GM18868 (cell line): Measurements from ENCODE around the gene PDCD4.

Experiments
- ATAC-seq: cut with Tn5 transposase; IDR thresholded peaks from one replicate; pipeline ENCODE4 v1.9.1; 2021; ENCODE audit warnings: mild to moderate bottlenecking, moderate library complexity; ENCODE audit not compliant: unreplicated experiment

PDCD4 gene

DNA sequence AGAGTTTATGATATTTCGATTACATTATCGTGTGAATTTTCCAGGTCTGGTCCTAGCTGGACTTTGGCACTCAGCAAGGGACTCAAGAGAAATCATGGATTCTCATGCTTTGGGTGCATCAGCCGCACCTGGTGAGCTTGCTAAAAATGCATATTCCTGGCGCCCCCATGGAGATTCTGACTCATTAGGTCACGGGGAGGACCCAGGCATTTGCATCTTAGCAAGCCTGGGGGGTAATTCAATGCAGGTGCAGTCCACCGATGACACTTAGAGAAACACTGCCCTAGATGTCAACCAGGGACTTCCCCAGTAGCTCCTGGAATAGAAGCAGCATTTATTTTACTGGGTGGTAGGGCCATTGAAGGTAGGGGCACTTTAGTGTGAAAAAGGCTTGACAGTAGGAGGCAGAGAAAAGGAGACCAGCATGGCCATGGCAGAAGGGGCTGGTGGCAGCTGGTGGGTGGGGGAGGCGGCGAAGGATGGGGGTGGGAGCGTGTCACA, 29.9 kb upstream of the PDCD4 start:
- ATAC-seq = peak; percentile 86

- ATAC-seq = no peak
Measured at GRCh38 chr10:110842326-110842904, 29.3 kb upstream of the PDCD4 start.

- peak; percentile 55 for ATAC-seq
Measured at GRCh38 chr10:110843031-110843430, 28.7 kb upstream of the PDCD4 start.

DNA sequence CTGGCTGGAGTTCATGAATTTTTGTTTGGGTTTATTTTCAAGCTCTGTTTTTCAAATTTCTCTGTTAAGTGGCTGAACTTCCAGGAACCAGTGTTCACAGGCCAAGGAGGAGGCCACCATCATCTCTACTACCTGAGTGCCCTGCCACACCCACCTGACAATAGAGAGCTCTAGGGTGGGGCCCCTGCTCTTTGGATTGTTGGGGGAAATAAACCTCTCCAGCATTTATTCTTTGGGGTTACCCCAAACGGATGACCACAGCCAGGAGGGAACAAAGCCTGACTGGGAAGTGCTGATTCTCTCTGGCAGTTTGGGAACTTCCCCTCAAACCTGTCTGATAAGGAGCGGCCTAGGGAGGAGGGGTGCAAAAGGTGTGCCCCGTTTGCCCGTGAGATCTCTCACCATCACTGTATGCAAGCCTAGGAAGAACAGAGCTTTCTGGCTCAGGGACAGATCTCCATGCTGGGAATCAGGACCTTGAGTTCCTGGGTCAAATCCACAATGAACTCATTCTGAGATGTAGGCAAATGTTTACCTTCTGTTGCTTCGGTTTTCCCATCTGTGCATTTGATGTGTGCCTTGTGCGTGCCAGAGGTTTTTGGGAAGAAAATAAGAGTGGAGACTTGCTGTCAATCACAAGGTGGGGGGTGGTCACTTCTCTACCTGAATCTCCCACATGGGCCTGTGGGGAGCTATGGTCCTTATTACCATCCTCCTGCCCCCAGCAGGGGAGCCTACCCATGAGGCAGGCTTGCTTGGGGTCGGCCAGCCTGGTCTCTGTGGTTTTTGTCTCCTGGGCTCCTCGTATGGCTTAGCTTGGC, 27.7 kb upstream of the PDCD4 start:
- no peak for ATAC-seq

DNA sequence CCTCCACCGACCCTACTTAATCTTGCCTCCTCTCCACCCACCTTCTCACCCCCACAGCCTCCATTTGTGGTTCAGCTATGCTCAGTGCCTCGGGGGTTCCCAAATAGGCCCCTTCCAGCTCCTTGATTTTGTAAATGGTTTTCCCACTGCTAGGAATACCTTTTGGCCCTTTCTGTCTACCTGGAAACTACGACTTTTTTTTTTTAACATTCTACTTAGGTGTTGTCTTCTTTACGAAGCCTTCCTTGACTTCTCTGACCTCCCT, 27.2 kb upstream of the PDCD4 start:
- ATAC-seq = no peak

- no peak for ATAC-seq
Measured at GRCh38 chr10:110845192-110845755, 26.5 kb upstream of the PDCD4 start.

- no peak for ATAC-seq
Measured at GRCh38 chr10:110845756-110846620, 25.7 kb upstream of the PDCD4 start.

- ATAC-seq = no peak
Measured at GRCh38 chr10:110847374-110847773, 24.4 kb upstream of the PDCD4 start.

DNA sequence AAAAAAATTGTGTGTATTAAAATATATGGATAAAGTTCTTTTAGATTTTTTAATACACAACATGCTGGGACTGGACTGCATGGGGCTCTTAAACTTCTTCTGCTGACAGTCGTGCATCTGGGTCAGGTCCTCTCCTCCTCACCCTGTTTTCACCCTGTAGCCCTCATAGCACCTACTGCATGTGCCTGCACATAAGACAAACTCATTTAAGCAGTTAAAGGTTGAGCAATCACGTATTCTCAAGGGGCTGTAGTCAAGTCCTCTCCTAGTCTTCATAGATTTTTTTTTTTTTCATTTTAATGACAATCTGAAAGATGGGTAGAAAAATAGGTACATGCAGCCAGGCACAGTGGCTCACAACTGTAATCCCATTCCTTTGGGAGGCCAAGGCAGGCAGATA, 23.6 kb upstream of the PDCD4 start:
- no peak for ATAC-seq

DNA sequence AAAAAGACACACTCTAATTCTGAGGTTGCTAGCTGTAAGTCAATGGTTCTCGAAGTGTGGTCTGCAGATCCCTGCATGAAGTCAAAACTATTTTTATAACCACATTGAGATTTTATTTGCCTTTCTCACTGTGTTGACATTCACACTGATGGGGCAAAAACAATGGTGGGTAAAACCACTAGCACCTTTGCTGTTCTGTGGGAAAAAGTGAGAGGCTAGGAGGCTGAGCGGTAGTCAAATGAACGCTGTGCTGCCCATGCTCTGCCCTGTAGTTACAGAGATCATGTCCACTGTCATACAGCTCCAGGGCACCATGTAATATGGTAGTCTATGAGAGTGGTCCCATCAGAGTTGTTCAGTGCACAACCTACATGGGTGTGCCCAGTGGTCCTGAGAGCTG, 21.6 kb upstream of the PDCD4 start:
- ATAC-seq = no peak

DNA sequence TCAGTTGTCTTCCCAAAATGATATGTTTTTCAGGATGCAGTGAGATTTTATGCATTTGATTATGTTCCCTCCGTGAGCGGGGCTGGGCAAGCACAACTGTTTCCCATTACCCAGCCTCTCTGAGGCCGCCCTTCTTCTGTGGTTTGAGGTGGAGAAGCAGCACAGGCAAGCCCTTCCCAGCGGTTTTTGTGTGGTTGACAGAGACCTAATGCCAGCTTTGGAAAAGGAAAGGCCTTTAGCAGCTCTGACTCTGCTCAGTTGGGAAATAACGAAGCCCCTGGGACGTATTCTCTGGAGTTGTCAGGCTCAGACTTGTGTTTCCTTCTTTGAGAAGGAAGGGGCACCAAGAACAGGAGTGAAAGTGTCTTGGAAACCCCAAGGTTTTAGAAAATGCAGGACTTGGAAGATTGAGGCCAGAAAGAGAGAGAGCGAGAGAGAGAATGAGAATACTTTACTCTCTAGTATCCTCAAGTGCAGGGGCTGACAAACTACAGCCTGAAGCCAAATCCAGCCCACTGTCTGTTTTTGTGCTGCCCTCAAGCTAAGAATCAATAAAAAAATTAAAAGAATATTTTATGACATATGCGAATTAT, 20.6 kb upstream of the PDCD4 start:
- ATAC-seq = no peak

DNA sequence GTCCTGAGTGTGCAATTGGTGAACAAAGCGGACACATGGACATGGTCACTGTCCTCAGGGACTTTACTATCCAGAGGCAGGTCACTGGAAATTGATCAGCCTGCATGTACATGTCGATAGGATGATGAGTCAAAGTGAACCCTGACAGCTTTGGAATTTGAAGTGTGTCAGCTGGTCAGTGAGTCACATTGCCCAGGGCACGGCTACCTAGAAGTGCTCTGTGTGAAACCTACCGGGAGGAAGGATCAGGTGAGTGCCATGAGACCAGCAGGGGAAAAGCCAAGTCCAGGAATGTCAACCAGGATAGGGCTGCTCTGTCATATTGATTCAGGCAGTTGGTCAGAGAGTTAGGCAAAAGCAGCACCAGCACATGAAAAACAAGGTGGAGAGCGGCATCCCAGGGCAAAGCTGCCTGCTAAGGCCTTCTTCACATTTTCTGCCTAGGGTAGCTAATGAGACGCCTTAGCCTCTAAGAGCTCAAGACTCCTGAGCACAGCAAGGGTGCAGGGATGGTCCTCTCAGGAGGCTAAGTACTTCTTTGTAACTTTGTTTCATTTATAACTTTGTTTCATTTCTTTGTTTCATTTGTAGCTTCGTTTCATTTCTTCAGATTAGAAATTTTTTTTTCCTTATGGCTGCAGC, 19.4 kb upstream of the PDCD4 start:
- peak; percentile 29 for ATAC-seq

- ATAC-seq = no peak
Measured at GRCh38 chr10:110852947-110853346, 18.8 kb upstream of the PDCD4 start.

DNA sequence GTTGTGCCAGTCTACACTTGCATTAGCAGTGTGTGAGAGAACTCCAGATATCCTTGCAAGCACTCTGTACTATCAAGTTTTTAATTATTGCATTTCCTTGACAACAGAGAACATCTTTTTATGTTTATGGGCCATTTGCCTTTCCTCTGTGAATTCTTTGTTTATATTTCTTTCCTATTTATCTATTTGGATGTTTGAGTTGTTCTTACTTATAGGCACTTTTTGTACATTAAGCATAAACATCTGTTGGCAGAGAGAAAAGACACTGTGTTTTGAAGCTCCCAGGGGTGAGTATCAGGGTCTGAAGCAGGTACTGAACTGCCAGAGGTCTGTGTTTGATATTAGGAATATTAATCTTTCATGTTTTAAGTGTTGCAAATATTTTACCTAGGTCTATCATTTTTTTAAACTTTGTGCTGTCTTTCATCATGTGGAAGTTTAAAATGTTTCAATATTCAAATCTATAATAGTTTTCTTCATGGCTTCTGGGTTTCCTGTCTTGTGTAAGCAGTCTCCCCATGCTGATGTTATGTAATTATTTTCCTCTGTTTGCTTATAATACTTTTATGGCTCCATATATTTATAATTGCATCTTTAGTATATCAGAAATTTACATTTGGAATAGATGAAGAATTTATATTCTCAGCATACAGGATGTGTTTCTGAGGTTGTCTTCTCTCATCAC, 17.7 kb upstream of the PDCD4 start:
- ATAC-seq = no peak

DNA sequence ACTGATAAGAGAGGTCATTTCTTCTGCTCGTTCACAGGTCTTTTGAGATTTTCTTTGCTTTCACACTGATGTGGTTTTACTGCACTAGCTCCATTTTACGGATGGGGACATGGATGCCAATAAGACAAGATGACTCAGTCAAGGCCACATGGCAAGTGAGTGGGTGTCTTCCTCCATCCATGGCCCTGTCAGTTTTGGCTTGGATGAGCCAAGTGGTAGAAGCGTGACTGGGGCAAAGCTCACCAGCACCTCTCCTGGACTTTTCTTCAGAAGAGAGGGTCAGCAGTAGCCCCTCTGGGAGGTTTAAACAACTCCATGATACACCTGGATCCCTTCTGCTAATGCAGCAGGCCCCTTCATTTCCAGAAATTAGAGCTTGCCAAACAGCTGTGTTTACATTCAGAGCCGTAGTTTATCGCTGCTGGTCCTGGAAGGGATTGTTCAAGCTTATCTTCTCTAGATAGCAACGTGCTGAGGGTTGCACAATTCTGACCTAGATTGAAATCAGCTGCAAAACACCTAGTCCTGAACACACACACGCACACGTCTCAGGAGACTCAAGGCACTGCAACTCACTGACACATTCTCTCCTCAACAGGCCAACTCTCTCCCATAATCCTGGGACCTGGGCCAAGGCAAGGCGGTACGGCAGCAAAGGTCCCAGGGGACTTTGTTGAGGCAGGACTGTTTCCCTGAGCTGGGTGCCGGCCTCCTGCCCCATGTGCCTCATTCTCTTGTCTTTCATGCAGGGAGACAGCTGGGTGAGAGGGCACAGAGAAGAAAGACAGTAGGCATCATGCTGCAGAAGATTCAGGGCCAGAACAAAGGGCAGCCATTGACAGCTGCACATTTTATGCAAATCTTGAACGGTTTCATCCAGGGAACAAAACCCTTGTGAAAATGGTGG, 14.2 kb upstream of the PDCD4 start:
- ATAC-seq = peak; percentile 60

DNA sequence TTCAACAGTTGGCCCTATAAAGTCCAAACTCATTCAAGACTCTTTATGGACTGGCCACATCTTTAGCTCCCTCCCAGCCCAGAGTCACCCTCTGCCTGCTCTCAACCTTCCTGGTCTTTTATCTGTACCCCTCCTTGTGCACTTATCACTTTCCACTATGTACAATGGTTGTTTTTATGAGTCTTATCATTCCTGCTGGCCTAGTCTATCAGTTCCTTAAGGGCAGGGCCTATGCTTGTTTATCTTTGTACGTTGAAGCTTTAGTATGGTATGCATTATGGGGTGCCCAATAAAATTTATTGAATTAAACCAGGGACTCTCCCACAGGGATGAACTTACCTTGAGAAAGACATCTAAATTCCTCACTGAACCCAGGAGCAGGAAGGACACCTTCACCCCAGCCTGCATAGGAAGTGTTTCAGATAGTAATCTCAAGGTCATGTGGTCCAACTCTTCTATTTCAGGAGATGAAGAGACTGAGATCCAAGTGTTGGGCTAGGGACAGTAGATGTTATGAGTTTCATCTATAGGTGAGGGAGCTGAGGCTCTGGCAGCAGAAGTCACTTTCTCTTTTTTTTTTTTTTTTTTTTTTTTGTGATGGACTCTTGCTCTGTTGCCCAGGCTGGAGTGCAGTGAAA, 13.3 kb upstream of the PDCD4 start:
- ATAC-seq = no peak

DNA sequence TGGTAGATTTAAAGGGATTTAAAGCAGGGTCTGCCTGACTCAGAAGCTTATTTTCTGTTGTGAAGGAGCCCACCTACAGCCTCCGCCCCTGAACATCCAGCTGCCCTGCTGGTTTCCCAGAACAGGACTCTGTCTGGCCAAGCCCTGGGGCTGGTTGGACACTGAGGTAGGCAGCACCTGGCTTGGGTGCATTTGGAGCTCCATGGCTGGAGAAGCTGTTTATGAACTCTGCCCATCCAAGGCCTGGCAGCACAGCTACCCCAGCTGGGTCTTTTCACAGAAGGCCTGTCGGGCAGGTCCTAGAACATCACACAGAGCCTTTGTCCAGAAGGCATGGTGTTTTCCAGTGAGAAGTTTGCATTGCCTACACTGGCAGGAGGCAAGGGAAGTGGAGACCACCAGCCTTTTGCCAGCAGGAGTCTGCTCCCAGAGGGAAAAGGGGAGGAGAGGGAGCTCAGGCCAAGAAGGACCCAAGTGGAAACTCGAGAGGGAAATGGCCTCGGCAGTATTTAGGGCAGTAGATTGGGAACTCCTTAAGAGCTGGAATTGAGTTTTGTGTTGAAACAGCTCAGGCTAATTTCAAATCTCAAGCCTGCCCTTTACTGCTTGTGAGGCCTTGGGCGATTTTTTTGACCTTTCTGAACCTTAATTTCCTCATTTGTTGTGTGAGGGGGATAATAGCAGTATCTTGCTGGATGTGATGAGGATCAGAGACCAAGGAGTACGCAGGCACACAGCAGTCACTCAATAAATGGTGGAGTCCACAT, 12.3 kb upstream of the PDCD4 start:
- ATAC-seq = no peak

- ATAC-seq = no peak
Measured at GRCh38 chr10:110859973-110860376, 11.8 kb upstream of the PDCD4 start.
